SU-DHL-6 (cell line): Measurements from ENCODE around the gene NALF2.

Source experiments
- H2AFZ ChIP-seq: fragments of 200-600 bp; sonication (generic); 2 replicates; pipeline ENCODE4 v1.6.1; 2014; ENCODE audit warnings: low read depth, mild to moderate bottlenecking, moderate library complexity, mixed read lengths, antibody characterized with exemption, low read length; ENCODE audit not compliant: severe bottlenecking
- H3F3A ChIP-seq: fragments of 200-600 bp; shearing (Covaris generic); 2 replicates; pipeline ENCODE4 v1.6.0; 2016; ENCODE audit warnings: antibody characterized with exemption, mild to moderate bottlenecking; ENCODE audit not compliant: insufficient read depth
- H3K27ac ChIP-seq: fragments of 200-600 bp; sonication (generic); 2 replicates; pipeline ENCODE4 v1.5.1; 2016; ENCODE audit warnings: low read depth, mild to moderate bottlenecking, low read length, moderate library complexity, mixed read lengths
- H3K27me3 ChIP-seq: fragments of 200-600 bp; sonication (generic), shearing (Covaris generic); 2 replicates; pipeline ENCODE4 v1.6.0; 2014; ENCODE audit warnings: mild to moderate bottlenecking, low read length
- H3K36me3 ChIP-seq: fragments of 200-600 bp; sonication (generic); 2 replicates; pipeline ENCODE4 v1.6.1; 2014; ENCODE audit warnings: mild to moderate bottlenecking, low read length, mixed read lengths
- H3K4me2 ChIP-seq: fragments of 300-600, 200-600 bp; shearing (Covaris generic), sonication (generic); 2 replicates; pipeline ENCODE4 v1.6.0; 2014; ENCODE audit warnings: low read length, low read depth, mild to moderate bottlenecking; ENCODE audit not compliant: poor library complexity, severe bottlenecking
- H3K4me3 ChIP-seq: fragments of 200-600 bp; sonication (generic); 2 replicates; pipeline ENCODE4 v1.5.1; 2014; ENCODE audit warnings: antibody characterized with exemption, low read length, mild to moderate bottlenecking, mixed read lengths; ENCODE audit not compliant: insufficient read depth, poor library complexity, severe bottlenecking
- H3K79me2 ChIP-seq: fragments of 200-600 bp; sonication (generic); 2 replicates; pipeline ENCODE4 v1.6.1; 2014; ENCODE audit warnings: mild to moderate bottlenecking, low read length, moderate library complexity; ENCODE audit not compliant: insufficient read depth
- H3K9ac ChIP-seq: fragments of 200-600 bp; sonication (generic); 2 replicates; pipeline ENCODE4 v1.7.0; 2014; ENCODE audit warnings: mild to moderate bottlenecking, low read length
- H3K9me2 ChIP-seq: fragments of 200-600 bp; sonication (generic); replicated peaks from 2 replicates; pipeline ENCODE4 v1.6.1; 2014; ENCODE audit warnings: low read length; ENCODE audit not compliant: insufficient read depth
- H3K9me3 ChIP-seq: fragments of 200-600 bp; sonication (generic); 2 replicates; pipeline ENCODE4 v1.6.1; 2014; ENCODE audit warnings: low read length, mixed read lengths; ENCODE audit not compliant: insufficient read depth
- H4K20me1 ChIP-seq: fragments of 200-600 bp; sonication (generic); 2 replicates; pipeline ENCODE4 v1.6.1; 2014; ENCODE audit warnings: low read depth, mild to moderate bottlenecking, antibody characterized with exemption, low read length, moderate library complexity, mixed read lengths
- EZH2phosphoT487 ChIP-seq: fragments of 200-600 bp; sonication (generic), shearing (Covaris generic); conservative IDR thresholded peaks from 2 replicates; pipeline ENCODE4 v1.6.1; 2018; ENCODE audit warnings: mild to moderate bottlenecking, antibody characterized with exemption, low read length, moderate library complexity, mixed read lengths
- TF ChIP-seq, protein P1 (sequence below): fragments of 200-600 bp; sonication (generic); IDR thresholded peaks from one replicate; pipeline ENCODE4 v1.5.1; 2017; ENCODE audit warnings: antibody characterized with exemption, mild to moderate bottlenecking, low read length, moderate library complexity; ENCODE audit not compliant: insufficient read depth, poor library complexity, severe bottlenecking

NALF2 gene

DNA sequence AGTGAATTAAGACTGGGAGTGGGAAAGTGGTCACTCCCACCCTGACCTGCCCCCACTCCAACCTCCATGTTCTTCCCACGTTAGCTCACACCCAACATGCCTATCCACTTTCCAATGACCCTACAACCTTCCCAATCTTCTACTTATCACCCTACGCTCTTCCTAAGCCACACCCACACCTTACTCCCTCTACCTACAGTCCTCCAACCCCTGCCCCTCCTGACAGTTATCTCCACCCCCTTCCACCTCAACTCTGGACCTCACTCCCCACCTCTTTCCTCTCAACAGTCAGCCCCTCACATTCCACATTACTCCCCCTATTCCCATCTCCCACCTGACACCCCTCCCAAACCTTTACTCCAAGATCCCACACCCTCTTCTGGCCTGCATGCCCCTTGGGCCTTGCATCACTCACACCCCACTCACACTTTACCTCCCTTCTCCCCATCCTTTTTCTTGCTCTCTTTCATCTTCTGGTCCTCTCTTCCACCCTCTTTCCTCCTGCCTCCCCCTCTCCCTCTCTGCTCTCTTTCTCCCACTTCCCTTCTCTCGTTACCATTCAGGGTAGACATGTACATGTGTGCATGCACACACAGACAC lies 6.9 kb downstream of the NALF2 start:
- H3K36me3 ChIP-seq: no peaks in the 10 kb centered on the region
- no peak overlapping the region for H3K4me3 ChIP-seq
- no peak overlapping the region for H3K9ac ChIP-seq
- no peak overlapping the region for H3K27ac ChIP-seq
- H3K9me3 ChIP-seq: no peaks in the 10 kb centered on the region
- H3K9me2 ChIP-seq: no peaks in the 10 kb centered on the region
- no peak overlapping the region for H3K4me2 ChIP-seq
- no peaks in the 10 kb centered on the region for H3K27me3 ChIP-seq
- H3F3A ChIP-seq: no peaks in the 10 kb centered on the region
- H2AFZ ChIP-seq: no peak overlapping the region
- H3K79me2 ChIP-seq: no peaks in the 10 kb centered on the region
- TF ChIP-seq EZH2phosphoT487: no peak
- TF ChIP-seq, protein P1, sequence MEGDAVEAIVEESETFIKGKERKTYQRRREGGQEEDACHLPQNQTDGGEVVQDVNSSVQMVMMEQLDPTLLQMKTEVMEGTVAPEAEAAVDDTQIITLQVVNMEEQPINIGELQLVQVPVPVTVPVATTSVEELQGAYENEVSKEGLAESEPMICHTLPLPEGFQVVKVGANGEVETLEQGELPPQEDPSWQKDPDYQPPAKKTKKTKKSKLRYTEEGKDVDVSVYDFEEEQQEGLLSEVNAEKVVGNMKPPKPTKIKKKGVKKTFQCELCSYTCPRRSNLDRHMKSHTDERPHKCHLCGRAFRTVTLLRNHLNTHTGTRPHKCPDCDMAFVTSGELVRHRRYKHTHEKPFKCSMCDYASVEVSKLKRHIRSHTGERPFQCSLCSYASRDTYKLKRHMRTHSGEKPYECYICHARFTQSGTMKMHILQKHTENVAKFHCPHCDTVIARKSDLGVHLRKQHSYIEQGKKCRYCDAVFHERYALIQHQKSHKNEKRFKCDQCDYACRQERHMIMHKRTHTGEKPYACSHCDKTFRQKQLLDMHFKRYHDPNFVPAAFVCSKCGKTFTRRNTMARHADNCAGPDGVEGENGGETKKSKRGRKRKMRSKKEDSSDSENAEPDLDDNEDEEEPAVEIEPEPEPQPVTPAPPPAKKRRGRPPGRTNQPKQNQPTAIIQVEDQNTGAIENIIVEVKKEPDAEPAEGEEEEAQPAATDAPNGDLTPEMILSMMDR: no peak
- H4K20me1 ChIP-seq: no peaks in the 10 kb centered on the region

DNA sequence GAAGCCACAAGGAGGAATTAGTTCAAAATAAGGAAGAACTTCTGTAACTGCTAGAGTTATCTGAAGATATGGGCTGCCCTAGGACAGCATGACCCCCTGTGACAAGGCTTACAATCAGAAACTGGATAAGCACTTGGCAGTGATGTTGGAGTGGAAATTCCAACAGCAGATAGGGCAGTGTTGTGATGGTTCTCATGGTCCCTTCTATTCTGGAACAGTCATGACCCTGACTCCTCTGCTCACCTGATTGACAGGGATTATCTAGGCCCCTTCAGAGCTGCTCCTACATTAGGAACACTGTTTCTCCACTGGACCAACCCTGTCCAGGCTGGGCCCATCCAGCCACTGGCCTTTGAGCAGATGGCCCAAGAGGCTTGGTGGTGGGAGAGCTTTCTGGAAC lies 17.9 kb downstream of the NALF2 start:
- Histone ChIP-seq H3K9me2 (no peaks in the 10 kb centered on the region), H3K9ac (no peak overlapping the region), H3F3A (no peaks in the 10 kb centered on the region), H3K4me2 (no peak overlapping the region), H2AFZ (no peak overlapping the region), H3K27ac (no peak overlapping the region), H3K27me3 (no peaks in the 10 kb centered on the region), H3K4me3 (no peak overlapping the region), H4K20me1 (no peaks in the 10 kb centered on the region), H3K79me2 (no peaks in the 10 kb centered on the region), H3K36me3 (no peaks in the 10 kb centered on the region), H3K9me3 (no peaks in the 10 kb centered on the region)
- TF ChIP-seq EZH2phosphoT487: no peak
- TF ChIP-seq, protein P1: no peak

- TF ChIP-seq, protein P1: no peak
- TF ChIP-seq EZH2phosphoT487: no peak
- no peaks in the 10 kb centered on the region for H3K27me3 ChIP-seq
Observed at GRCh38 chrX:69523314-69523713, 19.2 kb downstream of the NALF2 start.

More at GRCh38 chrX:69523314-69523713, 19.2 kb downstream of the NALF2 start:
- Histone ChIP-seq H2AFZ (no peak overlapping the region), H3K27ac (no peak overlapping the region), H3K9me3 (no peaks in the 10 kb centered on the region), H4K20me1 (no peaks in the 10 kb centered on the region), H3K9me2 (no peaks in the 10 kb centered on the region), H3K9ac (no peak overlapping the region), H3K4me3 (no peak overlapping the region), H3K4me2 (no peak overlapping the region), H3K79me2 (no peaks in the 10 kb centered on the region), H3F3A (no peaks in the 10 kb centered on the region), H3K36me3 (no peaks in the 10 kb centered on the region)
